NK-92 treated with Interleukin-12 subunit alpha and Interleukin-12 subunit beta, amount 100 ng/mL, for 24 hours (cell line): Measurements from ENCODE around the gene TCFL5.

ENCODE experiments used
- DNase-seq: peaks from one replicate; lab custom pipeline; 2025; lab: John Stamatoyannopoulos, UW

Gene TCFL5

DNA sequence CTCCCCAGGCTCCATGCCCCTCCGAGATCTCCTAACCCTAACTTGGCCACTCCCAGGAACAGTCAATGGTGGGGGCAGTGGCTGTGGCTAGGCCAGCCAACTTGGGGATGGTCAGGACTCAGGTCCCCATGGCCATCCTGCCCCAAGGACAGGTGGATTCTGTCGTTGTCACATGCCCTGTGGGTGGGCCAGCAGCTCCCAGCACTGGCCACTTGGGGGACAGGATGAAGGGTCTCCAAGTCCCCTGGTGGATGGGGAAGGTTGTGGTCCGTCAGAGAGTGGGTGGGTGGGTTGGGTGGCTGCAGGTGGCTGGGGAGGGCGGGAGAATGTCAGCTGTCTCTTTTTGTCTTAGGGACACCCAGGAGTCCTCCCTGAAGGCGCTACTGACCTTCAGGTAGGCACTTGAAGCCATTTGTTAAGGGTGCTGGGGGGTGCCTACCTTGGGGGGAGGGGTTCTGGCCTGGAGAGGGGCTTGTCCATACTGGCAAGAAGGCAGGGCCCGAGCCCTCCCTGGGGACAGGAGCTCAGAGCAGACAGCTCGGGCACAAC is 39.3 kb downstream of the TCFL5 start:
- no peak for DNase-seq

- DNase-seq: no peak
Observed at GRCh38 chr20:62821726-62822210, 39.9 kb downstream of the TCFL5 start.

DNA sequence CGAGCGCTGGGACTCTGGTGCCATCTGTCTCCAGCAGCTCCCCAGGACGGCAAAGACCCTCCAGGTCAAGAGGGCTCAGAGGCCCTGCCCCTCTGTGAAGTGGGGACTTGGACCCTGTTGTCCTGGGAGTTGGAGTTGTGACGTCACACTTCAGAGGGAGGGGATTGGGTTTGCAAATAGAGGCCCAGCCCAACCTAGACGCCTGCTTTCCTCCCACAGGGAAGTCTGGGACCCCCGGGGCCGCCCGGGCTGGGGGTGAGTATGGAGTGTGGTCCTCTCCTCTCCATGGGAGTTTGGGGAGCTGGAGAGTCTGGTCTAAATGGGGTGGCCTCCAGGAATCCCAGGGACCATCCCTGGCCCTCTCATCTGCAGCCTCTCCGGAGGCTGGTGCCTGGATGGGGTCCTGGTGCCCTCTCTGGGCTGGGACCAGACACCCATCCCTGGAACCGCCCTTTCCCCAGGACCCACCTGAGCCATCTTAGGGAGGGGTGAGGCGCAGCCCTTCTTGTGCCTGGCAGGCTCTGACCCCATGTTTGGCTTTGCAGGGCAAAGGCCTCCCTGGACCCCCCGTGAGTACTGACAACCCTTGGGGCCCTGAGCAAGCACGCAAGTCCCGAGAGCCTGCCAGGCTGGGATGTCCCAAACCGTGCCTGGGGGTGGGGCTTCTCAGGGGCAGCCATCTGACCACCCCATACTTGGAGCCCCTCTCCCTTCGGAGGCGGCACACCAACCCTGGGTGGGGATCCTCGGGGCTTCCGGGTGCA is 40.5 kb downstream of the TCFL5 start:
- no peak for DNase-seq

- DNase-seq: no peak
Observed at GRCh38 chr20:62820208-62820961, 41.2 kb downstream of the TCFL5 start.

GRCh38 chr20:62819494-62820174 is 42.0 kb downstream of the TCFL5 start:
- DNase-seq: no peak

DNA sequence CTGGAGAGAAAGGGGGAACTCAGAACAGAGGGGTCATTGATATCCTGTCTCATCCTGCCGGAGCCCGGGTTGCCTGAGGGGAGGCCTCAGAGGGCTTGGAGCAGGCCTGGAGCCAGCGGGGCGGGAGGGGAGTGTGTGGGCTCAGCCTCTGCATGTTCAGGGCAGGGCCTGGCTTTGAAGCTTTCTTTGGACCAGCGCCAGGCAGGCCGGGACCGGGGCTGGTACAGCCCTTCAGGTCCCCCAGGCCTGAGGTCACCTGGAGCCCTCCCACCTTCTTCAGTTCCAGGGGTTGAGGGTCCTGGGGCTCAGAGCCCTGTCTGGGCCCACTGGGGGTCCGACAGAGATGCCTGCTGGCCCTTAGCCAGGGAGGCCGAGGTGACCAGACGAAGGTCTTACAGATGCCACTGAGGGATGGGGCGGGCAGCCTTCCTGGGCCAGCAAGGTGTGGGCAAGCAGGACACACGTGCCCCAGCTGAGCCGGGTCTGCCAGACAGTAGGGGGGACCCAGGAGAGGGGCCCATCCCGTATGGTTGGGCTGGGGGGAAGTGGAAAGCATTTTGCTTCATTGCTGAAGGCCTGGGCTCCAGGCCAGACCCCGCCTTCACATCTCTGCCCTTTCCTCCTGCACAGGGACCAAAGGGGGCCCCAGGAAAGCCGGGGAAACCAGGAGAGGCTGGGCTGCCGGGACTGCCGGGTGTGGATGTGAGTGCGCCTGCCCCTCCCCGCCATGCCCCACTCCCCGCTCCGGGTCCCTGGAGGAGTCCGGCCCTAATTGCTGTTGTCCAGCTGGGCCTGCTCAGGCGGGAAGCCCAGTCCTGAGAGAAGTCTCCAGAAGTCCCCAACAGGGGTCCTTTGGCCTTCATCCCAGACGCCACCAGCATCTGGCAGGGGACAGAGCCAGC is 42.8 kb downstream of the TCFL5 start:
- no peak for DNase-seq

GRCh38 chr20:62817975-62818591 is 43.5 kb downstream of the TCFL5 start:
- DNase-seq: no peak

DNA sequence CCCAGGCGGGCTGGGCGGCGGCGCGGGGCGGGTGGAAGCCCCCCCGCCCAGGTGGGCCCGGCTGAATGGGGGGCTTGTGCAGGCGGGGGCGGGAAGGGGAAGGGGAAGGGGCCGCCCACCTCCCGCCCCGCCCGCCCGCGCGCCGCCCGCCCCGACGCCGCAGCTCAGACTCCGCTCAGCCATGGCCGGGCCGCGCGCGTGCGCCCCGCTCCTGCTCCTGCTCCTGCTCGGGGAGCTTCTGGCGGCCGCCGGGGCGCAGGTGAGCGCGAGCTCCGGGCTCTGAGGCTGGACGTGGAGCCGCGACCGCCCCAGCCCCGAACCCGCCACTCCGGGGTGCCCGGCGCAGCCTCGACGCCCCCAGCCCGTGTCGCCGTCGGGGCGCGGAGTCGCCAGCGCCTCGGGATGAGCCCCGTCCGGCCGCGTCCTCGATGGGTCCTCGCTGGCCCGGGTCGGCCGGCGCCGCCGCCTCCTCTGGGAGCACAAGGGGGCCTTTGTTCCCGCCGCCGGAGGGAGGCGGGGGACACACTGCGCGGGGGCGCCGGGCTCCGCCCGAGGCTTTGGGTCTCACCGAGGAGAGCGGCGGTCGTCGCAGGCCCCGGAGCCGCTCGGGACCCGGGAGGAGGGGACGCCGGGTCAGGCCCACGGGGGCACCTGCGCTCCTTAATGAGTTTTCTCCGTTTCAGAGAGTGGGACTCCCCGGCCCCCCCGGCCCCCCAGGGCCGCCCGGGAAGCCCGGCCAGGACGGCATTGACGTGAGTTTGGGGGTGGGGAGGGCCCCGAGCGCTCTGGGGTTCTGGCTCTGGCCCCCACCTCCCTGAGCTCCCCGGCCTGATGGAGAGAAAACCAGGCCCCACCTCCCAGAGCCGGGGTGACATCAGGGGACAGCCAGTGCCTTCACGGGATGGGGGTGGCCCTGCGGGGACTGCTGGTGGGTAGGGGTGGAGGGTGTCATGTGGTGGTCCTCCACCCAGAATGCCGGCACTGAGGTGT is 44.4 kb downstream of the TCFL5 start, which contains the start of gene COL9A3:
COL9A3 (plus strand) TSS at position 167 of the 990 bp plus-strand sequence; CDS start at position 182, 15 bp downstream.
- DNase-seq: no peak

- DNase-seq: no peak
Observed at GRCh38 chr20:62816031-62816883, 45.4 kb downstream of the TCFL5 start.

DNA sequence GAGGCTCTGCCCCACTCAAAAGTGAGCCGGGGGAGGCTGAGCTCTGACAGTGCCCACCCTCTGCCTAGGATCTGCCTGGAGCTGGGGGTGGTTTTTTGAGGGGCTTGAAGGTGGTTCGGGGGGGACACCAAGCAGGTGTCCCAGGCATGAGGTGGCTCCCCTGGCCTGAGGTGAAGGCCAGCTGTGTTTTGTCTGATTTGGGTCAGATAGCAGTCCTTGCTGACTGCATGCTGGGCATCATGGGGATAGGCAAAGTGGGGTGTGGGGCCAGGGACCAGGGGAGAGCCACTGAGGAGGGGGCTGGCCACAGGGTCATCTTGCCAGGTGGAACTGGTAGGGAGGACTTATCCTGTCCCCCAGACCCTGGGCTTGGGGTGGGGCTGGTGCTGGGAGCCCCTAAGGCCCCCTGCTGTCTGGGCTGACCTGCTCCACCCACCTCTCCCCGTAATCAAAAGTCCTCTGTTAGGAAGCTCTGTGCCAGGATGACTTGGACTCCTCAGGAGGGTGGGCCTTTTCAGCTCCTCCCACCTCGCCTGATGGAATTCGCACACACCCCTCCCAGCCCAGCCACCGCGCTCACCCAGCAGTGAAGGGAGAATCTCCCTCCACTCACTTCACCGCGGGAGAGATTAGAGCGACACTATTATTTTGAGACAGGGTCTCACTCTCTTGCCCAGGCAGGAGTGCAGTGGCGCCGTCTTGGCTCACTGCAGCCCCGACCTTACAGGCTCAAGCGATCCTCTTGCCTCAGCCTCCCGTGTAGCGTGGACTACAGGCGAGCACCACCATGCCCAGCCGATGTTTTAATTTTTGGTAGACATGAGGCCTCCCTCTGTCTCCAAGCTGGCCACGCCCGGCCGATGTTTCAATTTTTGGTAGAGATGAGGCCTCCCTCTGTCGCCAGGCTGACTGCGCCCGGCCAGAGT is 46.3 kb downstream of the TCFL5 start:
- no peak for DNase-seq

- no peak for DNase-seq
Observed at GRCh38 chr20:62814709-62815065, 46.9 kb downstream of the TCFL5 start.

DNA sequence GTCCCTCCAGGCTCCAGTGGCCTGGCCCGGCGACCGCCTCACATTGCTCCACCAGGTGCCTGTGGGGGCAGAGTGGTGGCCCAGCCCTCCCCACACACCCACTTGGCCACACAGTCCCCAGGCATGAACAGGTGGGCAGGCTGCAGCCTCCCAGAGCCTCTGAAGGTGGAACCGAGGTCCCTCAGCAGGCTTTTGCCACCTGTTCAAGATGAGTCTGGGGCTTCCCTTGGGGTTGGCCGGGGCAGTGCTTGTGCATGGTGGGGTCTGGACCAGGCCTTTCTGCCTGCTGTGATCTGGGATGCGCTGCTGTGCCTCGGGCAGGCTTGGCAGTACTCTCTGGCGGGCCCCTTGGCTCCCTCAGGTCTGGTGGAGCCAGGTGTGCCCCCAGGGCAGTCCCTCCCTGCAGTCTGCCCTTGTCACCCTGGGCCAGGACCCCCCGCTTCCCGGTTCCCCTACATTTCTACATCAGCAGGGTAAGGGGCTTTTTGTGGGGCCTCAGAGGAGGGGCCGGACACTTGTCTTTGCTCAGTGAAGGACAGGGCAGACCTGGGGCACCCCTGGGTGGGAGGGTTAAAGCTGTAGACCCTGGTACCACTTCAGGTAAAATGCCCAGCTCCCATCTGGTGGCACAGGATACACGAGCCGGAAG is 47.4 kb downstream of the TCFL5 start:
- no peak for DNase-seq

DNA sequence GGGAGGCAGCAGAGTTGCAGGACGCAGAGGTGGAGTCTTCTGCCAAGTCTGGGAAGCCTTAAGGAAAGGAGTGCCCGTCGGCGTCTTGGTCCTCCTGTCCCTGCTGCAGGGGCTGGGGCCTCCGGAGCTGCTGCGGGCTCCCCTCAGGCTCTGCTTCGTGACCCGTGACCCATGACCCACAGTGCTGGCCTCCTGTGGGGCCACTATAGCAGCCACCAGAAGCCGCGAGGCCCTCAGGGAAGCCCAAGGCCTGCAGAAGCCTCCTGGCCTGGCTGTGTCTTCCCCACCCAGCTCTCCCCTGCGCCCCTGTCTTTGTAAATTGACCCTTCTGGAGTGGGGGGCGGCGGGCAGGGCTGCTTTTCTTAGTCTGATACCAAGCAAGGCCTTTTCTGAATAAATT is 48.0 kb downstream of the TCFL5 start:
- DNase-seq: no peak

DNA sequence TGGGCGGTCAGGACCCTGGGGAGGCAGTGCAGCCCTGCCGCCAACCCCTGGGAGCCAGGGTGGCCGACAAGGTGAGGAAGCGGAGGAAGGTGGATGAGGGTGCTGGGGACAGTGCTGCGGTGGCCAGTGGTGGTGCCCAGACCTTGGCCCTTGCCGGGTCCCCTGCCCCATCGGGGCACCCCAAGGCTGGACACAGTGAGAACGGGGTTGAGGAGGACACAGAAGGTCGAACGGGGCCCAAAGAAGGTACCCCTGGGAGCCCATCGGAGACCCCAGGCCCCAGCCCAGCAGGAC is 48.8 kb downstream of the TCFL5 start:
- DNase-seq: no peak

DNA sequence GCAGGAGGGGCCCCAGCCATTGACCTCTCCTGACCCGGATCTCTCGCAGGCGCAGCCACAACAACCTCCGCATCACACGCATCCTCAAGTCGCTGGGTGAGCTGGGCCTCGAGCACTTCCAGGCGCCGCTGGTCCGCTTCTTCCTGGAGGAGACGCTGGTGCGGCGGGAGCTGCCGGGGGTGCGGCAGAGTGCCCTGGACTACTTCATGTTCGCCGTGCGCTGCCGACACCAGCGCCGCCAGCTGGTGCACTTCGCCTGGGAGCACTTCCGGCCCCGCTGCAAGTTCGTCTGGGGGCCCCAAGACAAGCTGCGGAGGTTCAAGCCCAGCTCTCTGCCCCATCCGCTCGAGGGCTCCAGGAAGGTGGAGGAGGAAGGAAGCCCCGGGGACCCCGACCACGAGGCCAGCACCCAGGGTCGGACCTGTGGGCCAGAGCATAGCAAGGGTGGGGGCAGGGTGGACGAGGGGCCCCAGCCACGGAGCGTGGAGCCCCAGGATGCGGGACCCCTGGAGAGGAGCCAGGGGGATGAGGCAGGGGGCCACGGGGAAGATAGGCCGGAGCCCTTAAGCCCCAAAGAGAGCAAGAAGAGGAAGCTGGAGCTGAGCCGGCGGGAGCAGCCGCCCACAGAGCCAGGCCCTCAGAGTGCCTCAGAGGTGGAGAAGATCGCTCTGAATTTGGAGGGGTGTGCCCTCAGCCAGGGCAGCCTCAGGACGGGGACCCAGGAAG is 49.3 kb downstream of the TCFL5 start:
- no peak for DNase-seq

- DNase-seq: no peak
Observed at GRCh38 chr20:62811720-62812119, 49.9 kb downstream of the TCFL5 start.

GRCh38 chr20:62811320-62811719 is 50.3 kb downstream of the TCFL5 start:
- DNase-seq: no peak
